NOMO-1 treated with dmso at 0.1 percent for 144 hours (cell line): ENCODE results near the gene GALNS.

Experiments used
- DNase-seq: peaks from one replicate; lab custom pipeline; 2025; ENCODE audit not compliant: unreplicated experiment; lab: John Stamatoyannopoulos, UW

The GALNS gene

DNA sequence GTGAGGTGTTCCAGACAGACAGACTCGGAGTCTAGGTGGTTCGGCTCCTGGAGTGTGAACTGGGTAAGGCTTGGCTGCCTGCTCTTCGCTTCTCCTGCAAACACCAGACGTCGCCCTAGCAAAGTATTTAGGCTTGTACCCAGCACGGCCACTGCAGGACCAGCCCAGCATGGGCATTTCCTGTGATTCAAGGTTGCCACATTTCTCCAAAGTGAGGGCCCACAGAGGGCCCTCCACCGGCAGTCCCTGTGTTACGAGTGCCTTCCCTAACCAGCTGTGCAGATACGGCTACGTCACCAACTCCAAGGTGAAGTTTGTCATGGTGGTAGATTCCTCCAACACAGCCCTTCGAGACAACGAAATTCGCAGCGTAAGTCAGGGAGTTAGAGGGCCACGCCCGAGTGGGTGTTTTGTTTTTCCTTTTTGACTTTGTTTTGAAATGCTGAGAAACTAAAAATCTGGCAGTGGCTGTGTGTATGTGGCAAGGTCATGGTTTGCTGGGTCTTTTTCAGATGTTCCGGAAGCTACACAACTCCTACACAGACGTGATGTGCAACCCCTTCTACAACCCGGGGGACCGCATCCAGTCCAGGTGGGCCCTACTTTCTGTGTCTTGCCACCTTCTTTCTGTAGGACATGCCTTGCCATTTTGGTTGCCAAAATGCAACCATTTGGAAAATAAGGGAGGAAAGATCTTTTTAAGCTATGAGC lies 2.8 kb upstream of the GALNS start:
- no peak for DNase-seq

DNA sequence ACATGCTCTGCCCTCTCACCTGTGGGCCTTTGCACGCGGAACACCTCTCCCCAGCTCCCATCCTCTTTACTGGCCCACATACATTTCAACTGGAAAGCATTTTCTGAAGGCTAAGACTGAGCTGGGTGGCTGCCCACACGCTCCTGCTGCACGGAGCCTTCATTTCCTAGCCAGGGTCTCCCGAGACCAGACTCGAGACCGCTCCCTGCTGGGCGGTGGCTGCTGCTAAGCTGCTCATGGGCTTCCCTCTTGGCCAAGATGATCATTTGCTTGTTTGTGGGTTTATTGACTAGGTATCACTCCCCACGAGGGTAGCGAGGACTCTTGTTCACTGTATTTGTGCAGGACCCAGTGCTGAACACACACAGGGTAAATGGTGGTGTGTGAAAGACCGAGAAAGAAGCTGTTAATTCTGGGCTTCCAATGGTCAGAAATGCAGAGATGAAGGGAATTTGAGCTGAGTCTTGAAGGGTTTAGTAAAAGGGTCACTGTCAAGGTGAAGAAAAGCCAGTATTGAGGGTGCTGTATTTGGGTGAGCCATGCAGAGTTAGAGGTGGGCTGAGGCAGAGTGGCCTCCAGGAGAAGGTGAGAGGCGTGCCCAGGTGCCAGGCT lies 1.1 kb upstream of the GALNS start:
- DNase-seq: peak; percentile 75

DNA sequence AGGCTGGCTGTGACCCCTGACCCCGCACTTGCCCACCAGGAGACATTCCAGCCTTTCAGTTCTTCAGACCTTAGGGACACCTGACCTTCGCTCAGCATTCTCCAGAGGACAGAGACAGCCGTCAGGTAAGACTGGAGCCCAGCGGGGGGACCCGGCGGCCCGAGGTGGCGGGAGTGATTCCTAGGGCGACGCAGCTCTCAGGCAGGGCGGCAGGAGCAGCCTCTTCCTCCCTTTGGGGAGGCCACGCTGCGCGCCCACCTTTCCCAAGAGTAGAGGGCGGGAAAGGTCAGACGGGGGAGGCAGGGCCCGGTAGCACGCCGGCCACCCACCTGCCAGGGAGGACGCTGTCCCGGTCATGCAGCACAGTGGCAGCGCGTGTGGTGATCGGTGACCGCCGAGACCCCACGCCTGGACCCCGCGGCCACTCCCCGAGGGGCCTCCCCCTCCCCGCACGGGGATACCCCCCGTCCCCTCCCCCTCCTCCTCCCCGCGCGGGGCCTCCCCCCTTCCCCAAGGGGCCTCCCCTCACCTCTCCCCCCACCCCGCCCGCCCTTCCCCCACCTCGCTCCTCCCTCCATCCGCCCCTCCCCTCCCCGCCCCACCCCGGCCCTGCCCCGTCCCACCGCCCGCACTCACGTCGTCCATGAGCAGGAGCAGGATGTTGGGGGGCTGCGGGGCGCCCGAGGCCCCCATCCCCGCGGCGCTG lies 472 bp downstream of the GALNS start:
- DNase-seq: no peak

DNA sequence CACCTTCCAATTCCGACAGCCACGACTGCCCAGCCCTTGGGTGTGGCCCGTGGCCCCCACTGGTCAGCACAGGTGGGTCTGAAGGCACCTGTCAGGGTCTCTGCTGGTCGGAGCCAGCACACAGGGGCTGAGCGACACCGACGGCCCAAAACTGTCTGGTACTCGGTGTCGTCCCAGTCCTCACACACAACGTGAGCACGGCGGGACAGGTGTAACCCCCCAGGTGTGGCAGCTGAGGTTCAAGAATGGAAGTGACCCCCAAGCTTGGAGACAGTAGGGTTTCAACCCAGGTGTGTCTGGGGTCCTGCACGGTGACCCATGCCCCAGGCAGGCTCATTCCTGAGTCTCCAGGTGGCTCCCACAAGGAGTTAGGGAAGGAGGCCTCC lies 1.0 kb downstream of the GALNS start:
- DNase-seq: no peak

DNA sequence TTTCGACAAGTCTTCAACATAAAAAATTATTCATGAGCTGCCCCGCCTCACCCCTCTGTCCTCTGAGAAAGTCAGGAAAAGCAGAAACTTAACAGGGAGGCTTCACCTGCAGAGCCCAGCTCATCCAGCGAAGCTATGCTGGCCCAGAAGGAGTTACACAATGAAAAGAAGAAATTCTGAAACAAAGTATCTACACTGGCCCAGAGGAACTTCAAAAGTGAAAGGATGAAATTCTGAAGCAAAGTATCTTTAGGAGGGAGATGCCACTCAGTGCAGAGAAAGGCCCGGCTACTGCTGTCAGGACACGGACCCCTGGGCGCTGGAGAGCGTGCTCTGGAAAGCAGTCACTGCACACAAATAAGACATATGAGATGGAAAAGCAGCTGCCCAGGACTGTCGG lies 1.6 kb downstream of the GALNS start:
- DNase-seq: no peak

DNA sequence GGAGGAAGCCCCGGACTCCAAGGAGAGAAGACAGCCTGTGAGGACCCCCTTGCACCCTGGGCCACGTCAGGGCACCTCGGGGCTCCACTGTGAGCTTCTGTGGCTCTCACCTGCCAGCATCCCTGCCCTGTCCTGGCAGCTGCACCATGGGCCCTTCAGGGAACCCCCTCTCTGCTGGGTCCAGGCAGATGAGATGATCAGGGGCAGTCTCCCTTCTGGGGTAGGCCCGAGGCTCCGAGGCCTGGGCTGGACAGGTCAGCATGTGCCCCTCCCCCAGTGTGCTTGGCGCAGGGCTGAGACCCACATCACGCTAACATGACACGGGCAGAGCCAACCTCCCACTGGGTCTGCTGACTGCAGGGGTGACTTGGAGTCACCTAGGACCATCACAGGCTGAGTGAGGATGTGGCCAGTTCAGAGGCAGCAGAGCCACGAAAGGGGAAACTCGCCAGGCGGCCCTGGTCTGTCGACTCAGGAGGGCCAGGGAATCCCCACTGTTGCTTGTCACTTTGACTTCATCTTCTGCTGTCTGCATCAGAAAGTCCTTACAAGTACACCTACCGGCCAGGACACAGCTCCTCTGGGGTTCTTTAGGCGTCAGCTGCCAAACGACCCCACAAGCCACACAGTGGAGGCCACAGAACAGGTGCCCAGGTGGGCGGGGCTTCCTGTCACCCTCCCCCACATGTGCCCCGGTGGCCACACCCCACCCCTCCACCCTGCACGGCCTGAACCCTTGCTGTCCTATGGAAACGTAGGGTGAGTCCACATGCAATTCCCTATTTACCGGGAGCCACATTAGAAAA lies 2.2 kb downstream of the GALNS start:
- DNase-seq: no peak

DNA sequence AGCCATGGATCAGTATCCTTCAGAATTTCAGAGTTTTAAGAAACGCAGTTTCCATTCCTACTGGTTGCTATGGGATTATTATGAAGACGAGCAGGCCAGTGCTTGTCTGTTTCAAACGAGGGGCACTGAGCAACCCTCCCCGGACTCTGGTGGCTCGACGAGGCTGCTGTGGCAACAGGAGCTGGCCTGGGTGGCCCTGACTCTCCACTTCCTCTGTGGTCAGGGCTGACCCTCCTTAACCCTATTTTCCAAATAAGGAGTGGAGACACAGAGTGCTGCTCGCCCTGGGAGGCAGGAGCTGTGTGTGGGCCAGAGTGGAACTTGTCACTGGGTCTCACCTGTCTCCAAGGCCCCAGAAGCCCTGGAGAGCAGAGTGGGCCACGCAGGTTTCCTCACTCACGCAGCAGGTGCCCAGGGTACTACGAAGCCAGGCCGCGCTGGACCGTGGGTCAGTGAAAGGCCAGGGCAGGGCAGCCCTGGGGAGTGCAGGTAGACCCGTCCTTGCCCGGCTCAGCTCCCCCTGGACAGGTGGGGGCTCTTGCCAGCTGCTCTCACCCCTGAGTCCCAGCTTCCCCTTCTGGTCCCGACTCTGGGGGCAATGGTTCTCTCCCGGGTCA lies 3.3 kb downstream of the GALNS start:
- DNase-seq: no peak

DNA sequence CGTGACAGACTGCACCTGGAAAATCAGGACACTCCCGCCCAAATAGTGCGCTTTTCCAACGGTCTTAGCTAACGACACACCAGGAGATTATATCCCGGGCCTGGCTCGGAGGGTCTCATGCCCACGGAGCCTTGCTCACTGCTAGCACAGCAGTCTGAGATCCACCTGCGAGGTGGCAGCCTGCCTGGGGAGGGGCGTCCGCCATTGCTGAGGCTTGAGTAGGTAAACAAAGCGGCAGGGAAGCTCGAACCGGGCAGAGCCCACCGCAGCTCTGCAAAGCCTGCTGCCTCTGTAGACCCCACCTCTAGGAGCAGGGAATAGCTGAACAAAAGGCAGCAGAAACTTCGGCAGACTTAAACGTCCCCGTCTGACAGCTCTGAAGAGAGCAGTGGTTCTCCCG lies 5.1 kb downstream of the GALNS start:
- no peak for DNase-seq

DNA sequence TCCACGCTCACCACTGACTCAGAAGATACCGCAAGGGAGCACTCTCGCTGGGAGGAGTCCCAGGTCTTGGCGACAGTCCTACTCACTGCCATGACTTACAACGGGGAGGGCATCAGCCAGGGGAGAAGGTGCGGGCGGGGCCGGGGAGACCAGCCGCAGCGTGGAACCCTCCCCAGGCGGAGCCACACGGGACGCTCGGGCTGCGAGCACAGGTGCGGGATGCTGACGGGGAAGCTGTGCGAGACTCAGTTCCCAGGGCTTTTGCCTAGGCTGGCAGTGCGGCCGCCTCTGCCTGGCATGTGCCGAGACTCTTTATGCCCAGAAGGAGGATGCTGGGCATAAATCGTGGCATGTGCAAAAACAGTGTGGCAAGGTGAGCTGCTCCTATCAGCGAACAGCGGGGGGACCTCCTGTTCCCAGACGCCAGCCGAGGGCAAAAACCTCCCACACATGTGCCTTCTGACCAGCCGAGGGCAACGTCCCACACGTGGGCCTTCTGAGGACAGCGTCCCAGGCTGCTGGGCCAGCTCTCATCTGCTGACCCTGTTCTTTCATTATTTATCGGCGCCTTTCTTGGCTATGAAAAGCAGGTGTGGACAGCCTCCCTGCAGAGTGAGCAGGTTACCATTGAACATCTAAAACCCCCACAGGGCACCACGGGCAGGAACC lies 6.1 kb downstream of the GALNS start:
- DNase-seq: no peak

DNA sequence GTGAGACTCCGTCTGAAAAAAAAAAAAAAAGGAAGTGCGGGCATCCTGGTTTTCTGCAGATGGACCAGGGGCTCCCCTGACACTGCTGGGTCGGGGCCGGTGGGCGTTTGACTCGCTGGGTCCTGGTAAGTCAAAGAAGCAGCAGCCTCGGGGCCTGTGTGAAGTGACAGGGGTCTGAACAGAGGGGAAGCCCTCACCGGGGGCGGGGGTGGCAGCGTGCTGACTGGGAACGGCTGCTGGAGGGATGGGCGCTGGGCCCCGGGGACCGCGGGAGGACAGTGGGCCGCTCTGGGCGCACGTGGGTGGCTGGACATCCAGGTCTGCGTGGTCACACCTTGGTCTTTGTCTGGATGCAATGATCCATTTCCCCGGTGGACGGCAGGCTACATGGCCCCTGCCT lies 8.2 kb downstream of the GALNS start:
- DNase-seq: no peak

DNA sequence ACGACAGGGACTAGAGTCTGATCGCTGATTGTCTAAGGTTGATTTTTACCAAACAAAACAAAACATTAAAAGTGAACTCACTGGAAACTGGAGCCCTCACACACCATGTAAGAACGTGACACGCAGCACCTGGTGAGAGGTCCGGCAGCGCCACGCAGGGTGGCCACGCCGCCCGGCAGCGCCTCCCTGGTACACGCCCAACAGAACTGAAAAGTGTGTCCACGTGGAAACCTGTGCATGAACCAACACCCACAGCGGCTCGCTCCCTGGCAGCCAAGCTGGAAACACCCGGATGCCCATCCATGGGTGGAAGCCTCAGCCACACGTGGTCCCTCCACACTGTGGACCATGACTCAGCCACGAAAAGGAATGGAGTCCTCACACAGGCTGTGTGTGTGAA lies 9.1 kb downstream of the GALNS start:
- no peak for DNase-seq

DNA sequence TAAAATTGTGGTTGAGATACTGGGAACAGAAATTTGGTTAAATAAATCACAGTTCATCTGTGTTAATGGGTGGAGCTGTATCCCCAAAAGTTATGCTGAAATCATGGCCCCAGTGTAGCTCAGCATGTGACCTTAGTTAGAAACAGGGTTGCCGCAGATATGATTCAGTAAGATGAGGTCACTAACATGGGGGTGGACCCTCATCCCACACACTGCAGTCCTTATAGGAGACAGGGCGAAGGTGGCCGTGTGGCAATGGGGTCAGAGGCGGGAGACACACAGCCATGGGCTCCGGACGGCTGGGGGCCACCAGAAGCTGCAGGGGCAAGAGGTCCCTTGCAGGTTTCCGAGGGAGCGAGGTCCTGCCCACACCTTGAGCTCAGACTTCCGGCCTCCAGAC lies 10.7 kb downstream of the GALNS start:
- DNase-seq: no peak

DNA sequence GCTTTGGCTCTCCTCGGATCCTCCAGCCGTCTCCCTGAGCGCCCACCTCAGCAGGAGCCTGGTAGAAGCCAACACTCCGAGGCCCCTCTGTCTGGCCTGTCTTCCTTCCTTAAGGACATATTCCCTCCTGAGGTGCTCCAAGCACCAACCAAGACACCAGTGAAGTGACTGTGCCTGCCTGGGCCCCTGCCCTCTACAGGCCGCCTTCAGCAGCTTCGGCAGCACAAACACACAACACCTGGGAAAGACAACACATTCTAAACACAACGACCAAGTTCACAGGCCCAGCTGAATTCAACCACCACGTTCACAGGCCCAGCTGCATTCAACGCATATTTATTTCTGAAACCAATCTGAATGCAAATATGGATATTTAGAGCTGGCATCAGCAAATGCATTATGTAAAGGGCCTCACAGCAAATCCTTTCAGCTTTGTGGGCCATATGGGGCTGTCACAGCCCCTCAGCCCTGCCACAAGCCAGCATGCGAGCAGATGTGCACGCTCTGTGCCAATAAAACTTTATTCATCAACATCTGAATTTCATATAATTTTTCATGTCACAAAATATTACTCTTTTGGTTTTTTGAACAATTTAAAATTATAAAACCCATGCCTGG lies 12.2 kb downstream of the GALNS start:
- DNase-seq: no peak

DNA sequence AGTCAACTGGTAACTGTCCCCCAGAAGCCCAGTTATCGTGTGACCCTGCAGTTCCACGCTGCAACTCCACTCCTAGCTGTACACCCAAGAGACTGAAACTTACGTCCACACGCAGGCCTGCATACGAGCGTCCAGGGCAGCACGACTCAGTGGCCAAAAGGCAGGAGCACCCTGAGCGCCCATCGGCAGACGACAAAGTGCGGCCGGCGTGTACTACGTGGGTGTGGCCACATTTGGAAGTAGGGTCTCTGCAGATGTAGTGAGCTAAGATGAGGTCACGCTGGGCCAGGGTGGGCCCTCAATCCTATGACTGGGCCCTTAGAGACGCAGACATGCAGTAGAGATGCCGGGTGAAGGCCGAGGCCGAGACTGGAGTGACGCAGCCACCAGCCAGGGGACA lies 13.5 kb downstream of the GALNS start:
- no peak for DNase-seq

DNA sequence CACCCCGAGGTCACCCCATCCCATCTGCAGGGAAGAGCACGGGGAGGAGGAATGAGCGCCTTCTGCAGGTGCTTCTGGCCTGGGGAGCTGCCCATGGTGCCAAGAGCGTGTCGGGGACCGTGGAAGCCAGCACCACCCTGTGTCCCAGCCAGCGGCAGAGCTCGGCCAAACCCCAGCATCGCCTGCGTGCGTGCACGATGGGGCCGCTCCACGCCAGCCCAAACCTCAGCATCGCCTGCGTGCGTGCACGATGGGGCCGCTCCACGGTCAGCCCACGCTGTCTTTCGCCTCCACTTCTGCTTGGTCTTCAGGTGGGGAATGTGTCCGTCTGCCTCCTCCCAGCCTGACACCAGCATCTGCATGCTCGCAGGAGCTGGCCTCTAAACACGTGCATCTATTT lies 13.9 kb downstream of the GALNS start:
- DNase-seq: no peak

DNA sequence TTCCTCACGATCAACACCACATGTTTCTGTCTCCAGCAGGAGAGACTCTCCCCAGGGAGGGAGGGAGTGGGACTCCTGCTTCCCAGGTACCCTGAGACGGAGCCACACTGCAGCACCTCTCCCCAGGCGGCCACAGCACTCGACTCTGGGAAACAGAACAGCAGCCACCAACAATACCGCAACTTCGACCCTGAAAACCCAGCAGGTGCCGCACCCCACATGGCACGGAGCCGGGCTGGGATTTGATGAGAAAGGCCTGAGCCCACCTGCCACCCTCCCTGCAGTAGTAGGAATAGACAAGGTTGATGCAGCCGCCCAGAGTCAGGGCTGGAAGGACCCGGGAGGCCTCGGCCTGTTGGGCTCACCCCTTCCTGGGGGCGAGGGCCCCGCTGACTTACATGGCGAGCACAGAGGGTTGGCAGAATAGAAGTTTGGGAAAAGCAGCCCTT lies 14.4 kb downstream of the GALNS start:
- DNase-seq: no peak

DNA sequence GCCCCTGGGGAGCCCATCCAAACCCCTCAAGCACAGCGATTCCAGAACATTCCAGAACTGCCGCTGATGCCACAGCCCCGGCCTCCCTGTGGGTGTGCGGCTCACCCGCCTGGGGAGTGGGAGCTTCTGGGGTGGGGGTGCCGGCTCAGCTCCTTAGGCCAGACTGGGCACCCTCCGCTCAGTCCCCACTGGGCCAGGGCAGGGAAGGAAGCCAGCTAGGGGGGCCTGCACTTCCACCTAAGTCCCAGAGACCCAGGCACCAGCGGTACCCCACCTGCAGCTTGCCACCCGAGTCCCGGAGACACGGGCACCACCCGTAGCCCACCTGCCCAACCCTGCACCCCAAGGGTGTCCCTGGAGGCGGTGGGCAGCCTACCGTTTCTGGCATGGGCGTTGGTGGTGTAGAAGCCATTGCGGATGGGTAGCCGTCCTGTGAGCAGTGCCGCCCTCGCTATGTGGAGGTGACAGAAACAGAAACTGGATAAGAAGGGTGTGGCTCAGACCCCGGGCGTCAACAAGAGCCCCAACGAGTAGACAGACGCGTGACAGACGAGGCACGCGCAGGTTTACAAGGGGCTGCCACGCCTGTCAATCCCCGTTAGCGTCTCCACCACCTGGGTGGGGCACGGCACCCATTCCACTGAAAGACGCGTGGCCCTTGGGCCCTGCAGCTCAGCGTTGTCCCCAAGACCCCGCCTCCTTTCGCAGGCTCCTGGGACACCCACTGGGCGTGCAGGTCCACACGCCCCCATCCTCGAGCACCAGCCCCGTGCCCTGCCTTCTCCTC lies 15.0 kb downstream of the GALNS start:
- DNase-seq: no peak

DNA sequence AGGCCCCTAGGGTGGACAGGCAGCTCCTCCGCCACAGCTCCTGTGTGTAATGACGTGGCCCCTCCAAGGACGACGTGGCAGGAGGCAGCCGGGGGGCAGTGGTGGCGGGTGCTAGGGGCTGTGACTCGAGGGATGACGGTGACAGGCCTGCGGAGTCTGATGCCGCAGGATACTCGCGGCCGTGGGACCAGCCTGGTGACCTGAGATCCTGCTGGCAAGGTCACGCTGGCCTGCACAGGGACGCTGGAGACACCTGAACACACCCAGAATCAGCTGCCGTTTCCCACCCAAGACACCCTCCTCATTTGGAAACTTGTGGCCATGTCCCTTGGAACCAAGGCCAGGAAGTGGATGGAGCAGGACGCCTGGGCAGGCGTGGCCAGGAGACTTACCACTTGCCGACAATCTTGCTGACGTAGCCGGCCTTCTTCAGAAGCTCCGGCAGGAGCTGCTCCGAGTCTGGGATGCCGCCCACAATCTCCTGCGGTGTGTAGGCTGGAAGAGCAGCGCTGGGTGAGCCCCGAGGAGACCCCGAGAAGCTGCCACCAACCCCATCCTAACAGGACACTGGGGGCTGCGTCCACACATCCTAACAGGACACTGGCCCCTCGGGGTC lies 16.0 kb downstream of the GALNS start:
- no peak for DNase-seq
